Activated naive CD4-positive, alpha-beta T cell (primary cell): ENCODE measurements around the gene NDUFB7.
"Not testable (repeated sequence)": the region's sequence is repeated elsewhere in the genome, so short reads cannot be mapped to it uniquely, and the experiment has no call there.

Experiments used
- DNase-seq, 4 experiments: peaks; one replicate each; lab custom pipeline; 2025; lab: John Stamatoyannopoulos, UW

The NDUFB7 gene

GRCh38 chr19:14570864-14571527 is 870 bp downstream of the NDUFB7 start:
- no peak for DNase-seq

GRCh38 chr19:14567079-14567478 is 4.8 kb downstream of the NDUFB7 start:
- no peak for DNase-seq

DNA sequence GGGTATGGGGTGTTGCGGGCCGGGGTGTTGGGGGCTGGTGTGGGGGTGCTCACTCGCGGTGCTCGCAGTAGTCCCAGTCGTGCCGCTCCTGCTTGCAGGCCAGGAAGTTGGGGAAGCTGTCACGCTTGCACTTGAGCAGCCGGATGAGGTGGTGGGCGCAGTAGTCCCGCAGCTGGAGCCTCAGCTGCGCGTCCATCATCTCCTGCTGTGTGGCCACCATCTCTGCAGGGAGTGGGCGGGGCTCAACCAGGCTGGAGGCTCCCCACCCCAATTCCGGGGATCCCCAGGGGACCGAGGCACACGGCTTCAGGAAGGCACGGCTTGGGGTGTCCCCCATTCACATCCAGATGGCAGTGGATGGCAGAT is 5.2 kb downstream of the NDUFB7 start:
- no peak for DNase-seq

DNA sequence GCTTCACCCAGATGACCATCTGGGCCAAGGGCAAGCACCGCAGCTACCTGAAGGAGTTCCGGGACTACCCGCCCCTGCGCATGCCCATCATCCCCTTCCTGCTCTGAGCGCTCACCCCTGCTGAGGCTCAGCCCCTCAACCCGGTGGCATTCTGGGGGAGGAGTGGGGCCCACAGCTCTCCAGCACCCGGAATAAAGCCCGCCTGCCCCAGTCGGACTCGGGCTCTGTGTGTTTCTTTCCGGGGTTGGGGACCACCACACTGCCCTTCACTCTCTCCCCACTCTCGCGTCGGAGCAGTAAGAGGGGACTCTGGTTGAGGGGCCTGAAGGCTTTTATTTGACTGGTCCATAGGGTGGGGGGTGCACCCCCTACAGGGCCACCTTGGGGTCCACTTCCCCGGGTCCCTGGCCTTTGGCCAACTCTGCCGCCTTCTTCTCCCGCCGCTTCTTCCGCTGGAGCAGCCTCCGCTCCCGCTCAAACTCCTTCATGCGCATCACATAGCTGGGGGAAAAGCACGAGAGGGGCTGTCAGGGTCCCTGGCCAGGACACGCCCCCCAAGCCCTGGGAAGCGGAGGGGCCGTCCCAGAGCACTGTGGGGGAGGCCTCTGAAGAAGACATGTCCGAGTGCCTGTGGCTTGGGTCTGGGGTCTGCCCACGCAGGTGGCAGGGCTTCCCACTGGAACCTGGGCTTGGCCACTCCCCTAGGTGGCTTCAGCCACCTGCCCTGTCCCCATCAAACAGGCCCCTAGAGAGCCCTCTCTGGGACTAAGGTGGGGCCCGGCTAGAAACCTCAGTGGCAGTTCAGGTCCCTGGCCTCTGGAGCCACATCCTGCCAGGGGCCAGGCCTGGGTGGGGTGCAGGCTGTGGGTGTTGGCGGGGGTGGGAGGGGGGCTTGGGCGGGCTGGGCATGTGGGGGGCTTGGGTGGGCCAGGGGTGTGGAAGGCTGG is 5.8 kb downstream of the NDUFB7 start:
- no peak for DNase-seq

DNA sequence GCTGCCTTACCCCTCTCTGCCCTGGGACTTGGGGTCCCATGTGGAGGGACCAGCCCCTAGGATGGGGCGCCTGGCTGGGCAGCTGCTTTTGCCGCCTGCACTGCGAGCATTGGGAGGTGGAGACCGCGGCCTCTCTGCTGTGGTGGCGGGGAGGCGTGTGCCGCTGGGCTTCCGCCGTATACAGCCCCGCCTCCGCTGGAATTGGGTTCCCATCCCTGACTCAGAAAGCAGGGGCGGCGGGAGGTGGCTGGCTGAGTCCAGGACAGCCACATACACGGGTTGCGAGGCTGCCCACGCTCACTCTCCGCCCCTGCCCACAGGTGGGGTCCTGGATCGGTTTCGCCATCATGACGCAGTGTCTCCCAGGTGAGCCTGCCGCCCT is 6.6 kb downstream of the NDUFB7 start:
- DNase-seq, result no peak

DNA sequence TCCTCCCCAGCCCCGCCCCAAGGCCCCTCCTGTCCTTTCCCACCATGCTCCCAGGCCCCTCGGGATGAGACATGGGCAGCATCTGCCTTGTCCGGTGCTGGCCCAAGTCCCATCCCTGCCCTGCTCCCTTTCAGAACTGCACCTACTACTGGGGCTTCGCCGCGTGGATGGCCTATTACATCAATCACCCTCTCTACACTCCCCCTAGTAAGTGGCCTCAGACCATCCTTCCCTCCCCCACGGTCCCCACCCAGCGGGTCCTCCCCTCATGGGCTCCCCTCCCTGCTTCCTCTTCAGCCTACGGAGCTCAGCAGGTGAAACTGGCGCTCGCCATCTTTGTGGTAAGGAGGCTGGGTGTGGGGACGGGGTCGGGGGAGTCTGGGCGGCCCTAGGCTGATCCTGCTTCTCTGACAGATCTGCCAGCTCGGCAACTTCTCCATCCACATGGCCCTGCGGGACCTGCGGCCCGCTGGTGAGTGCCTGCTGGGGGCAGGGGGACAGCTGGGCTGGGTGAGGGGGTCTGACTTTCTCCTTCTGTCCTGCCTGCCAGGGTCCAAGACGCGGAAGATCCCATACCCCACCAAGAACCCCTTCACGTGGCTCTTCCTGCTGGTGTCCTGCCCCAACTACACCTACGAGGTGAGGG is 7.1 kb downstream of the NDUFB7 start:
- DNase-seq, result not testable (repeated sequence)

- peak in 1 of 4 experiments; percentile 15 for DNase-seq
These were observed 7.7 kb downstream of the NDUFB7 start for GRCh38 chr19:14563989-14564651.

GRCh38 chr19:14563590-14563926 is 8.3 kb downstream of the NDUFB7 start:
- DNase-seq, result no peak

DNA sequence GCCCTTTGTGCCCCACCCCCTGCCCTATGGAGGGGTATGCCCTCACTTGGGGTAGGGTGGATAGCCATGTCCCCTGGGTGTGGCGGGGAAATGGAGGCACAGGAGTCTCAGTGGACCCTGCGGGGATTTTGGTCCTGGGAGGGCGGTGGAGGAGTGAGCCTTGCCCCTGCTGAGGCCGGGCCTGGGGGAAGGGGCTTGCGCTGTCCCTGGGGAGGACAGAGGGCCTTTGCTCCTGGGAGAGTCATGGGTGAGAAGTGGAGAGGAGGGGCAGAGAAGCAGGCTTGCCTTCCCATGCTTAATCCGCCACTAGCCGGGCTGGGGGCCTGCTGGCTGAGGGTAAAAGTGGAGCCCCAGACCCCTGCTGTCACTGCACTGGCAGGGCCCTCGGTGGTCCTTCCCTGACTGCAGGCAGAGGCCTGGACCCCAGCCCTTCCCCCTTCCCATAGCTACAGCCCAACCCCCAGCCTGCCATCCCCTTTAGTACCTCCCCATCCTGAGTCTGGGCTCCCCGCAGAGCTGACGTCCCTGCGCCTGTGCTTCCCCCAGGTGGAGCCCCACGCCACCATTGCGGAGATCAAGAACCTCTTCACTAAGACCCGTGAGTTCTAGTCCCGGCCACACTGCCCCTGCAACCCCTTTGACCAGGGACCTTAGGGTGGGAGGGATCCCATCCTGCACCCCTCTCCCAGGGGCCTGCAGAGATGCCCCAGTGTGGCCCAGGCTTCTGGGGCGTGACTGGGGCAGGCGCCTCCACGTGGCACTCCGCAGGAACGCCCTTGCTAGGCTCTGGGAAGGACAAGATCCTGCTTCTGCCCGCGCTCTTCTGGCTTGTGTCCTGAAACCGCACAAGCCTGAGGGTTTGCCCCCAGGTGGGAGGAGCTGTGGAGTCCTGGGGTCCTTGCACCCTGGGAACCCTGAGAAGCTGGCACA is 8.9 kb downstream of the NDUFB7 start:
- no peak for DNase-seq

DNA sequence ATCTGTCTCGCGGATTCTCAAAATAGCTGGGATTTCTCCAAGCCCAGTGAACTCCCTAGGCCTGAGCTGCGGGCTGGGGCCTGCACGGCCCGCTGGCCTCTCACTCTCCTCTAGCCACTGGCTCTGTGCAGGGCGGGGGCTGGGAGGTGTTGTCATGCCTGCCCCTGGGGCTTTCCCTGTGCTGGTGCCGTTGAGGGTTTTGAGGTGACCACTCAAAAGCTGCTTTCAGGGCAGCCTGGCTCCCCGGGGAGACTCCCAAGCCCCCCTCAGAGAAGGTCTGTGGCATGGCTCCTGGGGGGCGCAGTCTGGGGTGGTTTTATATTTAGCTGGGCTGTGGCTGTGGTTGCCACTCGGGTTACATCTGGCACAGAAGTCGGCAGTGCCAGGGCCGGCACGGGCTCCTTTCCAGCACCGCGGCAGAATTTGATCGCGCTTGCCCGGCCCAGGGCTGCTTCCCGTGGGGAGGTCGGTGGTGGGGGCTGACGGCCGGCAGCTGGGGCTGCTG is 10.0 kb downstream of the NDUFB7 start:
- DNase-seq, result no peak

- no peak for DNase-seq
These were observed 10.6 kb downstream of the NDUFB7 start for GRCh38 chr19:14561249-14561648.

DNA sequence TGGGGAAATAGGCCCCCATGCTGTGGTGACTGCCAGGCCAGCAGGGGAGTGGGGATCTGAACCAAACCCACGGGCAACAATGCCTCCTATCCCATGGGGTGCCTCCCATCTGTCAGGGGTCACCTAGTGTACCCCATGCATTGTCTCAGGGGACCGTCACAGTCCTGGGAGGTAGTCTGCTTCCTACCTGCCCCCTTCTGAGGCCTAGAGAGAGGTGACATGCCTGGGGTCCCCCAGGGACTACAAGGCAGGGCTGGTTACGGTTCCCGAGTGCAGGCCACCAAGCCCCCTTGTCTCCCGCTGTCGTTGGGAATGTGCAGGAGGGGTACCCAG is 11.1 kb downstream of the NDUFB7 start:
- DNase-seq, result no peak

- no peak for DNase-seq
These were observed 11.7 kb downstream of the NDUFB7 start for GRCh38 chr19:14559916-14560775.

DNA sequence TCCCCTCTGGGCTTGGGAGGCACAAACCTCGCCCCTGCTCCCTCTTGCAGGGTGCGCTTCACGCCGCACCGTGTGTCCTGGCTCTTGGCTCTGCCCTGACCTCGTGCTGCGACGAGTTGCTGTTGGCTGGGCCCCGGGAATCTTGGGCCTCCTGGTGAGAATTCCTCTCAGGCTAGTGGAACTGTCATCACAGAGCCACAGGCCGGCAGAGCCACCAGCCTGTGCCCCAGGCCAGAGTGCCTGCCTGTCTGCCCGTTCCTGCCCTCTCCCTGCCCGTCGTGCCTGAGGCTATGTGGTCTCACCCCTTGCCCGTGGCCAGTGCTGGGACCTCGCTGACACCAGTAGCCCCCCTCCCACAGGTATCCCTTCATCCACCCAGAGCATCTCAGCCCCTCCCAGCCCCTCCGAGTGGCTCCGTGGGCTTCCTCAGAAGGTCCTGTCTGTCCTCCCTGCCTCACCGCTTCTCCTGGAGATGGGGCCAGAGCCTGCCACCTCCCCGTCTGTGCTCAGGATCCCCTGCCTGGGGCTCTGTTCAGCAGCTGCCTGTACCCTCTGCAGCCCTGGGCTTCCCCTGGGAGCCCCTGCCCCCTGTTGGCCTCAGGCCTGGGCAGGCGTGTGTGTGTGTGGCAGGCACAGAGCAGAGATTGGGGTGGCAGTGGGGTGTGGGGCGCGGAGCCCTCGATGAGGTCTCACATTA is 13.3 kb downstream of the NDUFB7 start:
- DNase-seq, result no peak

DNA sequence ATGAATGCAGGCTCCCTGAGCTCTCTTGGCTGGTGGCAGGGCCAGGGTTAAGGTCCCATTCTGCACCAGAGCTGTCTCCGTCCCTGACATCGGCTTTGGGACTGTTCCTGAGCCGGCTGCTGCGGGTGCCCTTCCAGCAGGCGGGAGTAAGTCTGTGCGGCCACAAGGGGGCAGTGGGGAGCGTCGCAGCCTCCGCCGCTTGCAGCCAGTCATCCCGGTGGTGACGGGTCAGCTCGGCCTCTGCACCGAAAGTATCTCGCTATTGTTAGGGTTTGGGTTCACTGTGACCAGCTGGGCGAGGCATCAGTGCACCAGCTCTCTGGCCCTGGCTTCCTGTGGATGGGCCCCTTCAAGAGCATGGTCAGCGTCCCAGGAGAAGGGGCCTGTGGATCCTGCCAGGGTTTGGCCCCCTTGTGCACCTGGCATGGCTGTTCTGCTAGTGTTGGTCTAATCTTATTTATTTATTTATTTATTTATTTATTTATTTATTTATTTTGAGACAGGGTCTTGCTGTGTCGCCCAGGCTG is 15.1 kb downstream of the NDUFB7 start:
- peak; percentile 38 to 62 (median 45) for DNase-seq

DNA sequence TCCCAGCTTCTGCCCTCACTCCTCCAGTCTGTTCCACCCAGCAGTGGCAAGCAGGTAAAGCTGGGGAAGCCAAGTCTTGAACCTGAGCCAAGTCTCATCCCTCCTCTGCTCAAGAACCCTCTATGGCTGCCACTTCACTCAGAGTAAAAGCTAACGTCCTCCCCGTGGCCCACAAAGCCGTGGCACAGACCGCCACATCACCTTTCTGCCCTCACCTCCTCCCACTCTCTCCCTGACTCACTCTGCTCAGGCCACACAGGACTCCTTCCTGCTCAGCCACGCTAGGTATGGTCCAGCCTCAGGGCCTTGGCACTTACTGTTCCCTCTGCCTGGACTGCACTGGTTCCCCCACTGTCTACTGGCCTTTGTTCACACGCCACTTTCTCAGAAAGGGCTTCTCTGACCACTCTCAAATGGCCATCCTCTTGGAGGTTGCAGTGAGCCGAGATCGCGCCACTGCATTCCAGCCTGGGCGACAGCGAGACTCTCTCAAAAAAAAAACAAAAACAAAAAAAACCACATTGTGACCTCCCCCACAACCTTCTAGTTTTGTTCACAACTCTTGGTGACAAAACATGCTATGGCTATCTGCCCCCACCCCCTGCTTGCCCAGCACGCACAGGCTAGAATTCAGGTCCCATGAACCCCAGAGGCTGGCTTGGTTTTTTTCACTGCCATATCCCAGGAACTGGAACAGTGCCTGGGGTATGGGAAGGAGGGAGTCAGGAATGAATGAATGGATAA is 15.8 kb downstream of the NDUFB7 start:
- DNase-seq, result no peak

DNA sequence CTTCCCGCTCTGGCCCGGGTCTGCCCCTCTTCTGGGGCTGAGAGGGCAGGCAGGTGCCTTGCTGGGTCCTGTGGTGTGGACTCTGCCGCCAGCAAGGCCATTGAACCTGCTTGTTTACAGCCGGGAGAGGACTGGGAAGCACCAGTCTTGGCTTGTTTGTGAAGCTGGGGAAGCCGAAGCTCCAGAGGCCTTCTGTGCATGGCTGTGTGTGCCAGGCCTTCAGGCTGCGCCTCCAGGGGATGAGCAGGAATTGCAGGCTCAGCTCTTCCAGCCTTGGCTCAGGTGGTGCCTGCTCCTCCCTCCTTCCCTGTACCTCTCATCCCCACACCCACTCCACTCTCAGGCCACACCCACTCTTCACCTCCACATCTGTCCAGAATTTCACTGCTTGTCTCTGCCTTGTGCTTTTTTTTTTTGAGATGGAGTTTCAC is 17.5 kb downstream of the NDUFB7 start:
- no peak for DNase-seq

DNA sequence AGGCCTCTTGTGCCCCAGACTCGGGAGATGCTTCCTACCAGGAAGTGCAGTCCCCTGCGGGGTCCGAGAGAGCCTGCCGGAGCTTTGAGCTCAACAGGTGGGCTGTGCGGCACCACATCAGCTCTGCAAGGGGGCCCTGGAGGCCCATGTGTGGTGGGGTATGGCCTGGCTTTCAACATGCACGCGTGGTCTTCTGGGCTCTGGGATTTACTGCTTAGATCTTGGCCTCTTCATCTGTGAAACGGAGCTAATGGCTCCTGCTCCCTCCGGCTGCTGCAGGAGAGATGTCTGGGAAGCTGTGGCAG is 18.0 kb downstream of the NDUFB7 start:
- no peak for DNase-seq
